ENCODE data around the gene PLEKHA6.

The PLEKHA6 gene

GRCh38 chr1:204256531-204256930, 103.2 kb downstream of the PLEKHA6 start:
- no peak for TF ChIP-seq CTCF (IDR thresholded peaks at IDR 0.05; ENCODE audit: borderline replicate concordance, control extremely low read depth, extremely low read depth, insufficient read depth, missing control alignments)
- in situ Hi-C loops (cut with MboI; ENCODE audit: low sequenced_read_pairs, unreplicated experiment) = no loop called here
- no peak for DNase-seq (ENCODE audit: low spot score)

GRCh38 chr1:204255966-204256365, 103.8 kb downstream of the PLEKHA6 start:
- no peak for TF ChIP-seq CTCF (IDR thresholded peaks at IDR 0.05; ENCODE audit: borderline replicate concordance, control extremely low read depth, extremely low read depth, insufficient read depth, missing control alignments)
- in situ Hi-C loops (cut with MboI; ENCODE audit: low sequenced_read_pairs, unreplicated experiment) = no loop called here
- no peak for DNase-seq (ENCODE audit: low spot score)

DNA sequence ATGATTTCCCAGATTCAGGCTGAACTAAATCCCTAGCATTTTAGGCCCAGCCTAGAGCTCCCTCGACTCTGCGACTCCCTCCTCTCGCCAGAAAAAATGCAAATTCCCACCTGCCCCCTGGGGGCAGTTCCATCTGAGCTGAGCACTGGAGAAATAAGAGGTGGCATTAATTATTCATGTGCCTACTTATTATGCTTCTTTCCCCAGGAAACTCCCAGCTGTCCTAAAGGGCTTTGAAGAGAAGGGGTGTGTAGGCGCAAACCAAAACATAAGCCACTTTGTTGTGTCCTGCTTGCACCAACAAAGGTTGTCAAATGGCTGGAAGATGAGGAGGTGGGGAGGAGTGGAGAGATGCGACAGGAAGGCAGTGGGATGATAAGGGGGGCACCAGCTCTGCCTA, 104.5 kb downstream of the PLEKHA6 start:
- no peak for DNase-seq (ENCODE audit: low spot score)
- no peak for TF ChIP-seq CTCF (IDR thresholded peaks at IDR 0.05; ENCODE audit: borderline replicate concordance, control extremely low read depth, extremely low read depth, insufficient read depth, missing control alignments)
- in situ Hi-C loops (cut with MboI; ENCODE audit: low sequenced_read_pairs, unreplicated experiment) = no loop called here

DNA sequence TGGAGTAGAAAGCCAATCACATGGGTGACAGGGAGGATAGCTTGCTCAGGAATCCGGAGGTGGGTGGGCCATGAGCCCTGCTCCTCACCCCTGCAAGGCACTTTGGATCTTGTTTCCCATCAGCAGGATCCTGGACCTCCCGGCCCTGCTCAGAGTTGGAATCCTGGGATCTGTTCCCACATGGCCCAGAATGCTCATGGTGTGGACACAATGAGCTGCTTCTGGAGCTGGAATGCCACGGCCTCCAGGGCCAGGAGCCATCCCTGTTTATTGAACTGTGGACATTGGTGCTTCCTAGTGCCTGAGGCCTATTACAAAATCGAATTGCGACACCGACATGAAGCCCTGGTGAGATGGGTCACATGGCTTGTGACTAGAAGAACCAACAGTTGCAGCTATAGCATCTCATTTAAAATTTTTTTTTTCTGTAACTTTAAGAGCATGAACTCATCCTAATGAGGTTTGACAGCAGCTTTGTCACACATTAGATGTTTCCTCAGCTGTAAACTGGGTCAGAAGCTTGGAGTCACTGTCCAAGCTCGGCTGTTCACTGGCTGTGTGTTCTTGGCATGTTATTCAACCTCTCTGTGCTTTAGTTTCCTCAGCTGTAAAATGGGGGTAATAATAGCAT, 105.6 kb downstream of the PLEKHA6 start:
- in situ Hi-C loops (cut with MboI; ENCODE audit: low sequenced_read_pairs, unreplicated experiment) = no loop called here
- DNase-seq (ENCODE audit: low spot score) = no peak
- no peak for TF ChIP-seq CTCF (IDR thresholded peaks at IDR 0.05; ENCODE audit: borderline replicate concordance, control extremely low read depth, extremely low read depth, insufficient read depth, missing control alignments)

DNA sequence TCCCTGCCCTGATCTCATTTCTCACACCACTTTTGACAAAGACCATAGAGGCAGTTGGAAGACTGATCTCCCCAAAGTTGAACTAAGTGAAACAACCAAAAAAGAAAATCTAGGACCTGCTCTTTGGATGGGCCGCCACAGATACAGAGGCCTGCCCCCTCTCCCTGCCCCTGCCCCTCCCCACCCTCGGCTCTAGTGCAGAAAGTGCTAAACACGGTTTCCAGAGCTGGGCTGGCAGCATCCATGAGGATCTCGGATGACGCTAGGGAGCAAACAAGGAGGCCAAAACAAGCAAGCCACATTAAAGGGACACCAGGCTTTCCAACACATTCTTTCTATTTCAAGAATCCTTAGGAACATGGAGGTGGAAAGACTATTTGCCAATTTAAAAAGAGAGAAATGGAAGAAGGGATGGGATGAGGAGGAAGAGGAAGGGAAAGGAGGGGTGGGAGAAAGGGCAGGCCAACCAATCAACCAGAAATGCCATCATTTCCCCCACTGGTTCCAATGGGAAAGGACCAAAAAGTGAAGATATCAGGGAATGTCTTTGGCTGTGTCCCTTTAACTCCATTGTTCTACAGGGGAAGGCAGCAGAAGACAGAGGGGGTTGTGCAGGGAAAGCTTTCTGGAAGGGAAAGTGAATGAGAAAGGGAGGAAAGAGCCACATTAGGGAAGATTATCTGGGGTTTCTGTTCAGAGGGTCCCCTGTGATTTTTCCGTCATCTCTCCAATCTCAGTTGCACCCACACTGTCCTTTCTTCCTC, 107.6 kb downstream of the PLEKHA6 start:
- no peak for TF ChIP-seq CTCF (IDR thresholded peaks at IDR 0.05; ENCODE audit: borderline replicate concordance, control extremely low read depth, extremely low read depth, insufficient read depth, missing control alignments)
- in situ Hi-C loops (cut with MboI; ENCODE audit: low sequenced_read_pairs, unreplicated experiment) = no loop called here

DNA sequence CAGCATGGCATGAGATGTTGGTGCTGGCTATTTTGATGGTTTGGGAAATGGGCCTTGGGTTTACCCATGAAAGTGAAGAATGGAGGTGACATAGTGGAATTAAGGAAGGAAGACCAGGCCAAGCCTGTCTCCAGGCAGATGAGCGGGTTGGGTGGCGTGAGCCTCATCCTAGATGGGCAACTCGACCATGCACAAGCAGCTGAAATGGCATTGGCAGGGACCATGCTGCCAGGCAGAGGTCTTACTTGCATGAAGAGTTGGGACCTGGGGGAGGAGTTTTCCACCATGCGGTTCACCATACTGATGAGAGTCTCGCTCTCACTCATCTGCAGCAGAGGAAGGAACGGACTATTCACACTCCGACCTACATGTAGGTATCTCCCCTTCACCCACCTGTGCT, 108.4 kb downstream of the PLEKHA6 start:
- in situ Hi-C loops (cut with MboI; ENCODE audit: low sequenced_read_pairs, unreplicated experiment) = no loop called here

More for the DNA sequence above, 107.6 kb downstream of the PLEKHA6 start:
- DNase-seq (ENCODE audit: low spot score) = no peak

More for the DNA sequence above, 108.4 kb downstream of the PLEKHA6 start:
- no peak for TF ChIP-seq CTCF (IDR thresholded peaks at IDR 0.05; ENCODE audit: borderline replicate concordance, control extremely low read depth, extremely low read depth, insufficient read depth, missing control alignments)
- DNase-seq (ENCODE audit: low spot score) = no peak
